Adipose tissue (tissue), 3 donors: Measurements from ENCODE around the gene GPR137C. TPM values are rescaled to one million over a fixed set of nuclear protein-coding genes. Genes with fewer than 3 reads are reported as not detected.

Experiments used
- H3K27ac ChIP-seq: one replicate; pipeline ENCODE4 v1.5.1; 2013; ENCODE audit warnings: low read depth, low read length
- WGBS, 3 donors: extraction: QIAGEN DNeasy Blood & Tissue Kit; methylation state at CpG; one replicate each; pipeline ENCODE4 v1.1.7; 2013; 5-methylcytosine and 5-hydroxymethylcytosine counted together
- polyA plus RNA-seq, 3 donors: library from polyadenylated mRNA; stranded (reverse); fragments of 200-250 nt; gene quantifications; one replicate each; pipeline ENCODE4 v1.2.3, GENCODE V29; 2013
- donor health status: healthy with polysubstance abuse.
- donor health status: Bipolar disorder and iron deficiency.
- donor health status: healthy.

GPR137C gene, protein sequence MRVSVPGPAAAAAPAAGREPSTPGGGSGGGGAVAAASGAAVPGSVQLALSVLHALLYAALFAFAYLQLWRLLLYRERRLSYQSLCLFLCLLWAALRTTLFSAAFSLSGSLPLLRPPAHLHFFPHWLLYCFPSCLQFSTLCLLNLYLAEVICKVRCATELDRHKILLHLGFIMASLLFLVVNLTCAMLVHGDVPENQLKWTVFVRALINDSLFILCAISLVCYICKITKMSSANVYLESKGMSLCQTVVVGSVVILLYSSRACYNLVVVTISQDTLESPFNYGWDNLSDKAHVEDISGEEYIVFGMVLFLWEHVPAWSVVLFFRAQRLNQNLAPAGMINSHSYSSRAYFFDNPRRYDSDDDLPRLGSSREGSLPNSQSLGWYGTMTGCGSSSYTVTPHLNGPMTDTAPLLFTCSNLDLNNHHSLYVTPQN
- polyA plus RNA-seq = under 1 TPM; 0.17 to 0.48 (median 0.45) TPM

DNA sequence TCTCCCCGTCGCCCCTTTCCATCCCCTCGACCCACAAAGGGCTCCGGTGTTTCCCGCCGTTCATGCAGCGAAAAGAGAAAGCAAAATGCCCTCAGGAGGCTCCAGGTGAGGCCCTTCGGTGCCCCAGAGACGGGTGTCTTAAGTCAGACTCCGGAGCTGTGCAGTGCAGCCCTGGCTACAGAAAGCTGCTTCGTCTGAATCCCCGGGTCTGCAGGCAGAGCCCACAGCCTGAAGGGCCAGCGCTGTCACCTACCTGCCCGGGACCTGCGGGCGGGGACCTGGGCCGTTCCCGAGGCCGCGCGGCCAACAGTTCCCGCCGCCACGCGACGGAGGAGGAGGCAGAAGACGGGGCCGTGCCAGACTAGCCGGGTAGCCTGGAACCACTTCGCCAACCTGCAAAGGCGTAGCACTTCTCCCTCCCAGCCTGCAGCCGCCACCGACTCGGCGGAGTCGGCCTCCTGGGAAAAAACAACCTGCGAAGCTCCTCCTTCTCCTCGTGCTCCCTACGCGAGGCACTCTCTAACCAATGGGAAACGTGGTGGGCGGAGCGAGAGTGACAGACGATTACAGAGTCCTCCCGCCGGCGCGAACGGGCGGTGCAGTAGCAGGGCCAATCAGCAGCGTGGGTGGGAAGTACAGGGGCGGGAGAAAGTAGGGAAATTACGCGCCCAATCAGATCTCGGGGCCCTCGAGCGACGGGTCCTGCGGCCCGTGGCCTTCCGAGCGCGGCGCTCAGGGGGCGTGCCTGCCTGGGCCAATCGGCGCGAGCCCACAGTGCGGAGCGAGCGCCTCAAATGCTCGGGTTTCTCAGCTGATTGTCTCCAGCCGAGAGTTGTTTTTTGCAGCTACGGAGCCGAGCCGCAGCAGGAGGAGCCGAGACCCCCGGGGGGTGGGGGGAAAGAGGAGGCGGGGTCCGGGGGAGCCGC is at the start of gene GPR137C, which contains the start of gene TXNDC16:
Gene GPR137C (plus strand): TSS at position 774 of the 926 bp plus-strand sequence. CDS start 312 bp downstream, outside the sequence.
Gene TXNDC16 (minus strand): TSS at position 443 of the 926 bp plus-strand sequence. CDS start 8,948 bp downstream, outside the sequence.
- 0 to 1% (median 0%) methylated on average over 78 to 81 of the region's 81 CpGs for WGBS, 3 donors
- H3K27ac ChIP-seq = no peak within 1 kb of the TSS

DNA sequence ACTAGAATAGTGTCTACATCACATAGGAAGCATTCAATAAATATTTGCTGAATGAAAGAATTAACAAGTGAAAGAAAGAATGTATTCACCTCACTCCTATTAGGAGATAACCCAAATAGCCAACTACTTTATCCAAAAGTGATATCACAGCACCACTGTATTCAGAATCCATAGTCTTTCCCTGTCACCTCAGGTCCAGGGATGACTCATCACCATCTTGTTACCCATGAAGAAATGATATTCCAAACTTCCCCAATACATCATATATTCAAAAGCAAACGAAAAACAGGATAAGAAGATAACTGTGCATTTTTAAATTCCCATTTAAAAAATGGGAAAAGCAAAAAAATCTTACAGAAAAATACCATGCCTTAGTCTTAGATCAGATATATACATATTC is 39.4 kb upstream of the GPR137C start:
- WGBS, 3 donors = 84 to 92% (median 90%) methylated on average over 1 of the region's 1 CpG

DNA sequence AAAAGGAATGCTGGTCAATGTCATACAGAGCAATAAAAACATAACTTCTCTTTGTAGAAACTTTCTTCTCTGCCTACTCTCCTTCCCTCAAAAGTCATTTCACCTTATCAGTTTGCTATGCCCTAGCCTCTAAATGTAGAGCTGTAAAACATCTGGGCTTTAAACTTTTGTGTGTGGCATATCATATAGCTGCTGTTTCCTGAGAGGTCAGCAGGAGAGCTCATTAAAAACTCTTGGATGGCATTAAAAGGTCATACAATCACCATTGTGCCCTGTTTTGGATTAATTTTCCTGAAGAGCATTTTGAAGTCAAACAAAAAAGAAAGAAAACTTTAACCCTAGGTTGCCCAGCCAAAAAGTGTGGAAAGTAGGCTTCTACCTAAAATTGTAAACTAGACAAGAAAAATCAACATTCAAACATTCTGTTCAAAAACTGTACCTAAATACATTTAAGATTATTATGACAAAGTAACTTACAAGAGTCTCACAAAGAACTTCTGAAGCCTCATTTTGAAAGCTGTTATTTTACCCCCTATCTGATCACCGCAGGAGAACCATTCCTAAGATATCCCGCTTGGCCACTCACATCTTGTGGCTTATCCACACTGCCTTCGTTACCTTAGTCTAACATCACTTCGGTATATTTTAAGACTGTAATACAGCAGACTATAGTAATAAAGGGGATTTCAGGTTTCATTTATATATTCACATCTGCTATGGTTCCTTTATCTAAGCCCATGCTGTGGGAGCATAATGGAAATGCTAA is 38.4 kb upstream of the GPR137C start:
- H3K27ac ChIP-seq = no peak overlapping the region
- 89 to 98% (median 97%) methylated on average over 4 of the region's 4 CpGs for WGBS, 3 donors

More for the DNA sequence above, 39.4 kb upstream of the GPR137C start:
- H3K27ac ChIP-seq = no peak overlapping the region

DNA sequence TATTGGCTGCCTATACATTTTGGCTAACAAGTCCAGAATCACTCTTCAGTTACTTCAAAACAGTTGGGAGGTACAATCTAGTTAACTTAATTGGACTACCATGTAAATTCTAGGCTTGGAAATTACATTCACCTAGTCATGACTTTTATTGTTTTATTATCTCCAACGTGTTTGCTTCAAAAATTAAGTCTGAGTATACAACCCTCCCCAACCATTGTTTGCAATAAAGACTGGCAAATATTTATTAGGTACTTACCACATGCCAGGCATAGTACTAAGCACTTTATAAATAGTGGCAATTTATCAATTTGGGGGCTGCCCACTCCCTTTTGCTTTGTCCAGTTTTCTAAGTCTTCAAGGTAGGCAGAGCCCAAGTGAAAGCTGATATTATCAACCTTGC is 30.6 kb upstream of the GPR137C start:
- WGBS, 3 donors = 32 to 76% (median 66%) methylated on average over 1 of the region's 1 CpG

DNA sequence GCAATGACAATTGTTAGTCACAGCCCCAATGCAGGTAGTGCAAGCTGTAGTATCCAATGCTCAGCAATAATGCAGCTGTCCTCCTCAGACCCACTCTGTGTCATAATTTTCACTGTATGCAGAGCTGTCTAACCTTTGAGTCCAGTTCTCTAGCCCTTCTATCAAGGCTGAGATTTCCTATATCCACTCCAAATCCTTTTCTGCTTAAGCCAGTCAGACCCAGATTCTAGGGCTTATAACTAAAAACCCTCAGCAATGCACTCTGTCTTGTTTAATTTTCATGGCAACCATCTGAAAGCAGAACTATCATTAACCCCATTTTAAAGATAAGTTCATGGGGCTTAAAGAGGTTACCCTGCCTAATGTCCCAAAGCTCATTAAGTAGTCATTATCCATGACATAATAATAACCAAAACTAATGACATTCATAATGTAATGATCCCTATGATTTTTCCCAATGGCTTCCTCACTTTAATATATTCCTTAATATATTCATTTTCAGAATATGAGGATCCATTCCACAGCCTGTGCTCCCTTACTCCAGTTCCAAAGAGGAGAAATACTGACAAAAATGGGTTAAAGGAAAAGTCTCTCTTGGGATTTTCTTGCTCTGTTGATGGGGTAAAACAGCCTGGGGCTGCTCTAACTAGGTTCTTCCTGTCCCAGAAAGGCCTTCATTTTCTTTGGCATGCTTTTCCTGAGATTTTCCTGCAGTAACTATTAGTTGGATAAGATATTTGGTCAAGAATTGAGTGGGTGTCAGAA is 29.9 kb upstream of the GPR137C start:
- H3K27ac ChIP-seq = no peak overlapping the region

More for the DNA sequence above, 30.6 kb upstream of the GPR137C start:
- no peak overlapping the region for H3K27ac ChIP-seq

- no peak overlapping the region for H3K27ac ChIP-seq
- 91 to 93% (median 92%) methylated on average over 4 of the region's 4 CpGs for WGBS, 3 donors
These were observed 25.6 kb upstream of the GPR137C start for GRCh38 chr14:52527052-52527451.

- no peak overlapping the region for H3K27ac ChIP-seq
These were observed 21.2 kb upstream of the GPR137C start for GRCh38 chr14:52531481-52531880.

DNA sequence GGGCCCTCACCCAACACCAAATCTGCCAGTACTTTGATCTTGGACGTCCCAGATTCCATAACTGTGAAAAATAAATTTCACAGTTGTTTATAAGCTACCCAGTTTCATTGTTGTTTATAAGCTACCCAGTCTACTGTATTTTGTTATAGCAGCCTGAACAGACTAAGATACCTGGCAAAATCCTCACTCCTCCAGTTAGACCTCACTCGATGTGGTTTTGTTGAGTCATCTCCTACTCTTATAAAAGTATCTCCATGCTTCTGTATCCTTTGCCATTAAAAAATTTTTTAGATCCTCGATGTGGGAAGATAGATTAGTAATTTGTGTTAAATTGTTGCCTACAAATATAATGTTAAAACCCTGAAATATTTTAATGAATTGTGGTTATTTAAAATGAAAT is 16.4 kb upstream of the GPR137C start:
- no peak overlapping the region for H3K27ac ChIP-seq
- 92 to 97% (median 94%) methylated on average over 3 of the region's 3 CpGs for WGBS, 3 donors

- WGBS, 3 donors = 49 to 83% (median 61%) methylated on average over 2 of the region's 2 CpGs
- no peak overlapping the region for H3K27ac ChIP-seq
These were observed 14.0 kb upstream of the GPR137C start for GRCh38 chr14:52538623-52539022.

DNA sequence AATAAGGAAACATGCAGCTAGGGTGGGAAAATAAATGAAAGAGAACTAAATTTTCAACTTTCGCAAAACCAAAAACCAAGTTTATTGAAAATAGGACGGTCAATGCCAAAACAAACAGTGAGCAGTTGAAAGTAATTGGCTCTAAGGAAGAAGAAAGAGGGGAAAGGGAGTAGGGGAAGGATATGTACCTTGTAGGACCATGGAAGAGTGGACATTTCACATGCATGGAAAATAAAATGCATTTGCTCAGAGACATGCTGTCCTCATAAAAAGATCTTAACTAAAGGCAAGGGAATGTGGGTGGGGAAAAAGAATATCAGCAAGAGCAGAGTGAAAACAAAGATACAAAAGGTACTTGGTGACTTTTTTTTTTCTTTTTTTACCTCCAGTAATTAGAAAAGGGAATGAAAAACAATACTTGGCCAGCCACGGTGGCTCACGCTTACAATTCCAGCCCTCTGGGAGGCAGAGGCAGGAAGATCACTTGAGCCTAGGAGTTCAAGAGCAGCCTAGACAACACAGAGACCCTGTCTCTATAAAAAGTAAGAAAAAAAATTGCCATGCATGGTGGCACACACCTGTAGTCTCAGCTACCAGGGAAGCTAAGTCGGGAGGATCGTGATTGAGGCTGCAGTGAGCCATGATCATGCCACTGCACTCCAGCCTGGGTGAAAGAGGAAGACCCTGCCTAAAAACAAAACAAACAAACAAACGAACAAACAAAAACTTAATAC is 6.9 kb upstream of the GPR137C start:
- H3K27ac ChIP-seq = no peak overlapping the region
- WGBS, 3 donors = 79 to 85% (median 81%) methylated on average over 7 of the region's 7 CpGs

- 87 to 92% (median 90%) methylated on average over 4 of the region's 4 CpGs for WGBS, 3 donors
- no peak overlapping the region for H3K27ac ChIP-seq
These were observed 6.3 kb upstream of the GPR137C start for GRCh38 chr14:52546318-52546670.

DNA sequence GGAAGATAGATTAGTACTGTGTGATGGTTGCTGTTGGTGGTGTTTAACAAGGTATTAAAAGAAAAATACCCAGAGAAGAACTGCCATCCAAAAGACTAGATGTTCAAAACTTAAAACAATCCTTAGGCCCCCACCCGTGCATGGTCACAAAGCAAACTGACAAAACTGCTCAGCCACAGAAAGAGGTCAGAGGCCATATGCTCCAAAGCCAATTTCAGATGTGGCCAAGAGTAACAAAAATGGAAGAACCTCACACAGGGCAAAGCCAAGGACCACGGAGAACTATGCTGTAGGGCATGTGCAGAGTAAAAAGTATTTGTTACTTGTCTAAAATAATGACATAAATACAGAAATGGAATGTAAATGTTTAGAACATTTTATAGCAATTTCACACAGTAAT is 5.6 kb upstream of the GPR137C start:
- H3K27ac ChIP-seq = no peak overlapping the region
- 62 to 73% (median 63%) methylated on average over 2 of the region's 2 CpGs for WGBS, 3 donors

DNA sequence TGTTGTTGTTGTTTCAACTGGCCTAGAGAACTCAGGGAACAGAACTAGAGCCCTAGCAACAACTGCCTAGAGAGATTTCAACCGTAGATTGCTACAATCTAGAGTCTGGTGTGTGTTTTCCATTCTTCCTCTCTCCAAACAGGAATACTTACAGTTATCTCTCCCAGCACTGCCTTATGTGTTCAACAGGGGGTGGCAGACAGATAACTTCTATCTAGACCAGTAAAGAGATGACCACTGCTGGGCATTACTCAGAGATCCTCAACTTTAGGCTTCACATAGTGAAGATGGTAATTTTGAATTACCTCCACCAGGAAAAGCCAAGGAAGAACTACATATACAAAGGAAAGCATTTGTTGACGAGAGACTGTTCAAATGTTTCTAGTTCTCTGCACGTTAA is 5.1 kb upstream of the GPR137C start:
- WGBS, 3 donors = 90 to 94% (median 93%) methylated on average over 3 of the region's 3 CpGs

DNA sequence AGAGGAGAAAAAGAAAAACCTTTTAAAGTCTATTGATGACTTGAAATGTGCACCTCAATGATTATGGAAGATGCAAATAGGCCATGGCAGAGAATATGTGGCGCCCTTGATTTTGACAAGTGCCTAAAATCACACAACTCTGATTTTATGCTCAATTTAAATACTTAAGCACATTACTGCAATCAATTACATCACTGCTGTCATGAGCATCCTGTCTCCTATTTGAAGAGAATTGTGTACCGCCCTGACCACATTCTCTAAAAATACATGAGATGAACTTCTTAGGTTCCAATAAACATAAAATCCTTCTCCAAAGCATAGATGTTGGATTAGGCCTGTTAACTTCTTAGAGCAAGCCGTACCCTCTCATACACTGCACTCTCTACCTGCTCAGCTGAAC is 2.0 kb upstream of the GPR137C start:
- 95 to 99% (median 97%) methylated on average over 3 of the region's 3 CpGs for WGBS, 3 donors
- no peak overlapping the region for H3K27ac ChIP-seq

More for the DNA sequence above, 5.1 kb upstream of the GPR137C start:
- no peak overlapping the region for H3K27ac ChIP-seq

- H3K27ac ChIP-seq = no peak overlapping the region
- 33 to 64% (median 57%) methylated on average over 6 of the region's 6 CpGs for WGBS, 3 donors
These were observed 1.4 kb upstream of the GPR137C start for GRCh38 chr14:52551205-52551604.

DNA sequence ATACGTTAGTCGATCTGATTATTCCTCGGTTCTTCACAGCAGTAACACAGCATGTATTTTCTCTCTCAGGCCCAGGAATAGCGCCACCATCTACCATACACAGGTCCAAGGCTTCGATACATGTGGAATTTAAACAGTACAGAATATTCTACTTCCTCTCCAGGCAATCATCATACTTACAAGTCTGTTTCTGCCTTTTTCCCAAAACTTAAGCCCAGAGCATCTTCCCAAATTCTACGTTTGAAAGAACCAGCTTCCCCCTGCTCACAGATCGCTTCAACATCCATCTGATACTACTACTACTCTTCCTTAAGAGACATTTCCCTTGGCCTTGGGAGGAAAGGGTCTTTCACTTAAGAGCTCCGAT is 957 bp upstream of the GPR137C start:
- 0 to 3% (median 1%) methylated on average over 8 of the region's 8 CpGs for WGBS, 3 donors
- no peak overlapping the region for H3K27ac ChIP-seq

DNA sequence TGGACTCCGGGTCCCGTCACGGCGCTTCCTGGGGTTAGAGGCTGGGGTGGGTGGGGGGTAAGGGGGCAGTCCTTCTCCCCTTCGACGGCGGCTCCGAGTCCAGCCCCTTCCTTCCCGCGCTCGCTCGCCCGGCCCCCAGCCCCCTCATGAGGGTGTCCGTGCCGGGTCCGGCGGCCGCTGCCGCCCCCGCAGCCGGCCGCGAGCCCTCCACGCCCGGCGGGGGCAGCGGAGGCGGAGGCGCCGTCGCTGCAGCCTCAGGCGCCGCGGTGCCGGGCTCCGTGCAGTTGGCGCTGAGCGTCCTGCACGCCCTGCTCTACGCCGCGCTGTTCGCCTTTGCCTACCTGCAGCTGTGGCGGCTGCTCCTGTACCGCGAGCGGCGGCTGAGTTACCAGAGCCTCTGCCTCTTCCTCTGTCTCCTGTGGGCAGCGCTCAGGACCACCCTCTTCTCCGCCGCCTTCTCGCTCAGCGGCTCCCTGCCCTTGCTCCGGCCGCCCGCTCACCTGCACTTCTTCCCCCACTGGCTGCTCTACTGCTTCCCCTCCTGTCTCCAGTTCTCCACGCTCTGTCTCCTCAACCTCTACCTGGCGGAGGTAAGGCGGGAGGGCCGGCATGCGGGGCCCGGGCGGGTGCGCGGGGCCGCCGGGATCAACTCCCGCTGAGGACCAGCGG is 500 bp downstream of the GPR137C start:
- 0 to 1% (median 1%) methylated on average over 59 to 69 of the region's 69 CpGs for WGBS, 3 donors
- no peak overlapping the region for H3K27ac ChIP-seq
